Activated CD8-positive, alpha-beta T cell treated with anti-CD3 and anti-CD28 coated beads for 36 hours (primary cell): ENCODE results near the gene PDZRN4. TPM values are rescaled to one million over a fixed set of nuclear protein-coding genes. Genes with fewer than 3 reads are reported as not detected.
A peak's percentile ranks its signal among the peaks of the same experiment; 100 is the strongest.
"Not testable (repeated sequence)": the region's sequence is repeated elsewhere in the genome, so short reads cannot be mapped to it uniquely, and the experiment has no call there.

Experiments
- ATAC-seq: fragments of 200-7000 bp; cut with Tn5 transposase; one replicate; pipeline ENCODE4 v1.10.0; 2021; ENCODE audit warnings: mild to moderate bottlenecking, moderate library complexity
- CTCF ChIA-PET: fragments of 350-600 bp; sonication (Branson Sonifier 250); formaldehyde crosslinking; loops from one replicate; lab custom pipeline; 2021; ENCODE audit warnings: antibody characterized with exemption; lab: Charles Lee
- POLR2A ChIA-PET: fragments of 350-600 bp; sonication (Branson Sonifier 250); formaldehyde crosslinking; loops from one replicate; lab custom pipeline; 2021; ENCODE audit warnings: antibody characterized with exemption; lab: Charles Lee
- DNase-seq: peaks from one replicate; pipeline ENCODE4 v3.0.0-alpha.2; 2020
- H3K27ac Mint-ChIP-seq: one replicate; pipeline ENCODE4 v1.8.0; 2021; ENCODE audit warnings: mild to moderate bottlenecking, mixed read lengths
- H3K27me3 Mint-ChIP-seq: one replicate; pipeline ENCODE4 v1.8.0; 2021; ENCODE audit warnings: mixed read lengths
- H3K36me3 Mint-ChIP-seq: one replicate; pipeline ENCODE4 v1.8.0; 2021; ENCODE audit warnings: low read depth, mixed read lengths
- H3K4me1 Mint-ChIP-seq: one replicate; pipeline ENCODE4 v1.8.0; 2021; ENCODE audit warnings: low read depth, mixed read lengths
- H3K4me3 Mint-ChIP-seq: one replicate; pipeline ENCODE4 v1.8.0; 2021; ENCODE audit warnings: mild to moderate bottlenecking, moderate library complexity, mixed read lengths
- H3K9me3 Mint-ChIP-seq: one replicate; pipeline ENCODE4 v1.8.0; 2021; ENCODE audit warnings: mixed read lengths
- intact Hi-C: fragments of 100-400 bp; cut with micrococcal nuclease; formaldehyde crosslinking; loops from one replicate; pipeline ENCODE4 v1.10.0; 2022
- total RNA-seq, 2 experiments: library from RNA; stranded (reverse); gene quantifications; one replicate each; pipeline ENCODE4 v1.2.3, GENCODE V29; 2021
- TF ChIP-seq, protein P1 (sequence below): fragments of 200-600 bp; IDR thresholded peaks from one replicate; pipeline ENCODE4 v1.8.0; 2022; ENCODE audit warnings: antibody characterized with exemption, mild to moderate bottlenecking

The PDZRN4 gene
- total RNA-seq, 2 experiments from 2014 or later: not detected

GRCh38 chr12:41532072-41532471 lies 344.0 kb downstream of the PDZRN4 start:
- intact Hi-C loops: no loop called here
- no peak for DNase-seq
- Mint-ChIP-seq H3K4me3 (no peak overlapping the region), H3K27me3 (no peaks in the 10 kb centered on the region), H3K9me3 (no peaks in the 10 kb centered on the region), H3K27ac (no peak overlapping the region), H3K4me1 (peaks cover 8% of the 10 kb centered on the region), H3K36me3 (no peaks in the 10 kb centered on the region)
- no peak for ATAC-seq
- TF ChIP-seq, protein P1, sequence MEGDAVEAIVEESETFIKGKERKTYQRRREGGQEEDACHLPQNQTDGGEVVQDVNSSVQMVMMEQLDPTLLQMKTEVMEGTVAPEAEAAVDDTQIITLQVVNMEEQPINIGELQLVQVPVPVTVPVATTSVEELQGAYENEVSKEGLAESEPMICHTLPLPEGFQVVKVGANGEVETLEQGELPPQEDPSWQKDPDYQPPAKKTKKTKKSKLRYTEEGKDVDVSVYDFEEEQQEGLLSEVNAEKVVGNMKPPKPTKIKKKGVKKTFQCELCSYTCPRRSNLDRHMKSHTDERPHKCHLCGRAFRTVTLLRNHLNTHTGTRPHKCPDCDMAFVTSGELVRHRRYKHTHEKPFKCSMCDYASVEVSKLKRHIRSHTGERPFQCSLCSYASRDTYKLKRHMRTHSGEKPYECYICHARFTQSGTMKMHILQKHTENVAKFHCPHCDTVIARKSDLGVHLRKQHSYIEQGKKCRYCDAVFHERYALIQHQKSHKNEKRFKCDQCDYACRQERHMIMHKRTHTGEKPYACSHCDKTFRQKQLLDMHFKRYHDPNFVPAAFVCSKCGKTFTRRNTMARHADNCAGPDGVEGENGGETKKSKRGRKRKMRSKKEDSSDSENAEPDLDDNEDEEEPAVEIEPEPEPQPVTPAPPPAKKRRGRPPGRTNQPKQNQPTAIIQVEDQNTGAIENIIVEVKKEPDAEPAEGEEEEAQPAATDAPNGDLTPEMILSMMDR: no peak
- ChIA-PET POLR2A (no interaction called here), CTCF (no interaction called here)

- peak; percentile 60 for ATAC-seq
These were observed 348.8 kb downstream of the PDZRN4 start for GRCh38 chr12:41536813-41537490.

GRCh38 chr12:41537522-41537921 lies 349.4 kb downstream of the PDZRN4 start:
- ChIA-PET POLR2A (no interaction called here), CTCF (no interaction called here)
- TF ChIP-seq, protein P1: no peak
- Mint-ChIP-seq H3K4me1 (peaks cover 8% of the 10 kb centered on the region), H3K27ac (peak overlapping the region; percentile 26), H3K9me3 (no peaks in the 10 kb centered on the region), H3K27me3 (peaks cover 2% of the 10 kb centered on the region), H3K4me3 (no peak overlapping the region), H3K36me3 (no peaks in the 10 kb centered on the region)
- intact Hi-C loops: no loop called here
- ATAC-seq: no peak
- no peak for DNase-seq

More at GRCh38 chr12:41536813-41537490, 348.8 kb downstream of the PDZRN4 start:
- Mint-ChIP-seq H3K9me3 (no peaks in the 10 kb centered on the region), H3K27me3 (peaks cover 2% of the 10 kb centered on the region), H3K4me1 (peaks cover 8% of the 10 kb centered on the region), H3K27ac (peak overlapping the region; percentile 57), H3K36me3 (no peaks in the 10 kb centered on the region), H3K4me3 (no peak overlapping the region)
- intact Hi-C loops: no loop called here
- TF ChIP-seq, protein P1: no peak
- no peak for DNase-seq
- ChIA-PET CTCF (no interaction called here), POLR2A (no interaction called here)

DNA sequence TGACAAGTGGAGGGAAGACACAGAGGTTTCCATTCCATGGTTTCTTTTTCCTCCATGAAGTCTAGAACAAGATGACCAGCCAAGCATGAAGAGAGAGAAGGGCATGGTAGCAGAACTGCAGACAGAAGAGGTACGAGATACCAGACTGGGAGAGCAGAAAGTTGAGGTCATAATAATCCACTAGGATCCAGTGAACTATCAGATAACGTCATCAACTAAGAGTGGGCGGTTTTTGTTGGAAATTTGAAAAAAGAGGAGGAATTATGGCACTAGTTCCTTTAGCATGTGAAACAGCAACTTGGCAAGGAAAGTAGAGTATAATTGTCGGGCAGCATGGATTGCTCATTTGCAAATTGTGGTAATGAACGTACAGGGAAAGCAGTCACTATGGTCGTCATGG lies 357.6 kb downstream of the PDZRN4 start:
- H3K27me3 Mint-ChIP-seq: peaks cover 3% of the 10 kb centered on the region
- CTCF ChIA-PET: no interaction called here
- H3K9me3 Mint-ChIP-seq: no peaks in the 10 kb centered on the region
- DNase-seq: no peak
- H3K36me3 Mint-ChIP-seq: no peaks in the 10 kb centered on the region
- TF ChIP-seq, protein P1: no peak
- no peak for ATAC-seq
- intact Hi-C loops: no loop called here
- POLR2A ChIA-PET: no interaction called here
- no peak overlapping the region for H3K27ac Mint-ChIP-seq
- H3K4me1 Mint-ChIP-seq: no peaks in the 10 kb centered on the region
- H3K4me3 Mint-ChIP-seq: no peak overlapping the region

DNA sequence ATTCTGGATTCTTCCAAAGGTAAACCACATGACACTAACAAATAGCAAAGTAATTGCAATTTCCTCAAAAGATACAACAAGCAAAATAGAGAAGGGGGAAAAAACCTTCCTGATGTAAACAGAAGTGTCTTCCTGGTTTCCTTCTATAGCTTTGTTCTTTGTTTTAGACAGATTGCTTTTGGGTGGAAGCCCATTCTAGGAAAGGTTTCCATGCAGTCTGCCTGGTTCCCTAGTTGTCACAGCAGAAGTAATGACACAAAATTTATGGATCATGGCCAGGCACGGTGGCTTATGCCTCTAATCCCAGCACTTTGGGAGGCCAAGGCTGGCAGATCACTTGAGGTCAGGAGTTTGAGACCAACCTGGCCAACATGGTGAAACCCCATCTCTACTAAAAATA lies 359.0 kb downstream of the PDZRN4 start:
- intact Hi-C loops, H3K27me3 Mint-ChIP-seq: not testable (repeated sequence)

More for the DNA sequence above, 359.0 kb downstream of the PDZRN4 start:
- H3K4me3 Mint-ChIP-seq, ATAC-seq, H3K36me3 Mint-ChIP-seq, H3K4me1 Mint-ChIP-seq, CTCF ChIA-PET, DNase-seq, POLR2A ChIA-PET, H3K9me3 Mint-ChIP-seq, H3K27ac Mint-ChIP-seq: not testable (repeated sequence)
